Breast epithelium (tissue), 3 donors: ENCODE measurements around the gene NUCB1.

Experiments
- POLR2A ChIP-seq: fragments of 450-650 bp; IDR thresholded peaks from one replicate; pipeline ENCODE4 v1.6.1; 2016; ENCODE audit warnings: antibody characterized with exemption, mild to moderate bottlenecking, moderate library complexity
- TF ChIP-seq, protein P1 (sequence below), 3 donors: fragments of 450-650 bp; IDR thresholded peaks; one replicate each; pipeline ENCODE4 v1.5.1; 2016 to 2017; ENCODE audit warnings: antibody characterized with exemption in 3 of 3, mild to moderate bottlenecking in 3 of 3, moderate library complexity in 3 of 3

DNA sequence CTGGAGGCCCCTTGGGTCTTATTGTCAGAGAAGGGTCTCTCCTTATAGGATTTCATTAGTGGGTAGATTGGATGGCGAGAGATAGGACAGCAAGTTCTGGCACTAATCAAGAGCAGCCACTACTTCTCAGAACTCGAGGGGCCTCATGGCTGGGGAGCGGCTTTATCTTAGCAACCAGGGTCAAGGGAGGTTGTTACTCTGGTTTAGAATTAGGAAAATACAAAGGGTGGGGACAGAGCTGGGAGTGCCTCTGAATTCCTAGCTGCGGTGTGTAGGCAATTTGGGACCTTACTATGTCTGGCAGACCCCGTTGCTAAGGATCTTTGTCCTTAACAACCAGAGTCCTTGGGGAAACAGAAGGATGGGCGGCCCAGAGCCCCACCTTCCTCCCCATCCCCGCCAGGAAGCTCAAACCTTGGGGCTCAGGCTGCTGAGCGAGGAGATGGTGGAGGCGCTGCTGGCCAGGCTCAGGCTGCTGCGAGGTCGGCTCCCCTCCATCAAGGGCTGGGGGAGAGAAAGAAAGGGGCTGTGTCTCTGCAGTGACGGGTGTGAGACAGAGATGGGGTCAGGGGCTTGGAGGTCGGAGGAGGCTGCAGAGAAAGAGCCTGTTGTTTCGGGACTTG lies 32.9 kb upstream of the NUCB1 start:
- TF ChIP-seq, protein P1, sequence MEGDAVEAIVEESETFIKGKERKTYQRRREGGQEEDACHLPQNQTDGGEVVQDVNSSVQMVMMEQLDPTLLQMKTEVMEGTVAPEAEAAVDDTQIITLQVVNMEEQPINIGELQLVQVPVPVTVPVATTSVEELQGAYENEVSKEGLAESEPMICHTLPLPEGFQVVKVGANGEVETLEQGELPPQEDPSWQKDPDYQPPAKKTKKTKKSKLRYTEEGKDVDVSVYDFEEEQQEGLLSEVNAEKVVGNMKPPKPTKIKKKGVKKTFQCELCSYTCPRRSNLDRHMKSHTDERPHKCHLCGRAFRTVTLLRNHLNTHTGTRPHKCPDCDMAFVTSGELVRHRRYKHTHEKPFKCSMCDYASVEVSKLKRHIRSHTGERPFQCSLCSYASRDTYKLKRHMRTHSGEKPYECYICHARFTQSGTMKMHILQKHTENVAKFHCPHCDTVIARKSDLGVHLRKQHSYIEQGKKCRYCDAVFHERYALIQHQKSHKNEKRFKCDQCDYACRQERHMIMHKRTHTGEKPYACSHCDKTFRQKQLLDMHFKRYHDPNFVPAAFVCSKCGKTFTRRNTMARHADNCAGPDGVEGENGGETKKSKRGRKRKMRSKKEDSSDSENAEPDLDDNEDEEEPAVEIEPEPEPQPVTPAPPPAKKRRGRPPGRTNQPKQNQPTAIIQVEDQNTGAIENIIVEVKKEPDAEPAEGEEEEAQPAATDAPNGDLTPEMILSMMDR (IDR thresholded peaks at IDR 0.05): no peak
- TF ChIP-seq POLR2A: no peak
